GM12878 (cell line): Measurements from ENCODE around the gene CDK3. TPM values are rescaled to one million over a fixed set of nuclear protein-coding genes. Genes with fewer than 3 reads are reported as not detected.

ENCODE experiments used
- ATAC-seq: fragments of 200-7000 bp; cut with Tn5 transposase; 3 replicates; pipeline ENCODE4 v1.9.1; 2020; ENCODE audit warnings: mild to moderate bottlenecking, moderate library complexity
- BruUV-seq: library from RNA; stranded (reverse); fragments of 400-500 nt; replicated peaks from 2 replicates; lab custom pipeline; 2021; lab: Mats Ljungman, UMichigan
- CTCF ChIA-PET: fragments of 300-600 bp; sonication (Branson Sonifier 250); formaldehyde crosslinking; extraction: SDS; loops from one replicate; lab custom pipeline; 2021; ENCODE audit warnings: inconsistent platforms; lab: Yijun Ruan, JAX
- POLR2A ChIA-PET: fragments of 350-600 bp; formaldehyde crosslinking; extraction: SDS; loops from one replicate; lab custom pipeline; 2021; ENCODE audit warnings: inconsistent platforms; lab: Charles Lee
- RAD21 ChIA-PET: fragments of 300-600 bp; sonication (Branson Sonifier 250); formaldehyde crosslinking; loops from one replicate; lab custom pipeline; 2023; ENCODE audit warnings: antibody characterized with exemption; ENCODE audit not compliant: unreplicated experiment; lab: Charles Lee
- SMC1A ChIA-PET: fragments of 300-600 bp; sonication (Branson Sonifier 250); formaldehyde crosslinking; loops from one replicate; lab custom pipeline; 2023; ENCODE audit not compliant: unreplicated experiment, uncharacterized antibody; lab: Charles Lee
- DNase-seq: peaks from one replicate; pipeline ENCODE4 v3.0.0-alpha.2; 2011; ENCODE audit warnings: low read depth, low spot score
- FAIRE-seq: peaks from 3 replicates; lab custom pipeline; 2011; peaks lifted over from hg19 to GRCh38; lab: Jason Lieb, UNC
- H2AFZ ChIP-seq: 2 replicates; pipeline ENCODE4 v1.6.0; 2011; ENCODE audit warnings: low read depth, low read length, control low read depth; ENCODE audit not compliant: control insufficient read depth
- H3K27ac ChIP-seq: 2 replicates; pipeline ENCODE4 v1.5.1; 2011; ENCODE audit warnings: control low read depth; ENCODE audit not compliant: control insufficient read depth, insufficient read depth
- H3K27me3 ChIP-seq, 2 experiments: replicated peaks in 1 of 2; 2 replicates each; pipeline versions ENCODE4 v1.6.0 to v1.6.1; 2011; ENCODE audit warnings: low read length in 1 of 2; ENCODE audit not compliant: control insufficient read depth in 2 of 2, insufficient read depth in 2 of 2
- H3K36me3 ChIP-seq, 2 experiments: 2 replicates each; pipeline ENCODE4 v1.5.1; 2011; ENCODE audit warnings: low read length in 1 of 2; ENCODE audit not compliant: control insufficient read depth in 2 of 2, insufficient read depth in 2 of 2
- H3K4me1 ChIP-seq: 2 replicates; pipeline ENCODE4 v1.6.1; 2011; ENCODE audit warnings: mild to moderate bottlenecking, low read length, moderate library complexity, mixed read lengths; ENCODE audit not compliant: control insufficient read depth, insufficient read depth
- H3K4me2 ChIP-seq: 2 replicates; pipeline ENCODE4 v1.6.0; 2011; ENCODE audit warnings: control low read depth; ENCODE audit not compliant: control insufficient read depth, insufficient read depth
- H3K4me3 ChIP-seq: fragments of 200-600 bp; sonication (generic); 2 replicates; pipeline ENCODE4 v1.5.1; 2016
- H3K79me2 ChIP-seq: 2 replicates; pipeline ENCODE4 v1.6.0; 2011; ENCODE audit warnings: low read length; ENCODE audit not compliant: control insufficient read depth, insufficient read depth
- H3K9ac ChIP-seq: 2 replicates; pipeline ENCODE4 v1.8.0; 2011; ENCODE audit warnings: low read length, control low read depth, mixed read lengths; ENCODE audit not compliant: control insufficient read depth, insufficient read depth
- H3K9me3 ChIP-seq: replicated peaks from 3 replicates; pipeline ENCODE4 v1.5.1; 2011; ENCODE audit warnings: mild to moderate bottlenecking, low read length; ENCODE audit not compliant: control insufficient read depth, insufficient read depth
- H4K20me1 ChIP-seq: 2 replicates; pipeline ENCODE4 v1.6.0; 2011; ENCODE audit not compliant: control insufficient read depth, insufficient read depth
- BRCA1 ChIP-seq: IDR thresholded peaks from 2 replicates; pipeline ENCODE4 v1.6.1; 2011; ENCODE audit warnings: low read depth, low read length, improper control_type of control experiment
- ESRRA ChIP-seq: IDR thresholded peaks from 2 replicates; pipeline ENCODE4 v1.6.1; 2012; ENCODE audit warnings: mild to moderate bottlenecking, low read length, improper control_type of control experiment
- HDGF ChIP-seq: fragments of 450-650 bp; IDR thresholded peaks from 2 replicates; pipeline ENCODE4 v1.6.1; 2016; ENCODE audit warnings: antibody characterized with exemption
- NR2F1 ChIP-seq: fragments of 450-650 bp; conservative IDR thresholded peaks from 2 replicates; pipeline ENCODE4 v1.6.1; 2017; ENCODE audit warnings: mild to moderate bottlenecking
- NRF1 ChIP-seq: conservative IDR thresholded peaks from 2 replicates; pipeline ENCODE4 v1.6.1; 2011; ENCODE audit warnings: mild to moderate bottlenecking, low read depth, low read length, improper control_type of control experiment
- PAX5 ChIP-seq: IDR thresholded peaks from 2 replicates; pipeline ENCODE4 v1.6.1; 2011; ENCODE audit warnings: low read depth, low read length, borderline replicate concordance
- RBBP5 ChIP-seq: fragments of 200-600 bp; sonication (generic); conservative IDR thresholded peaks from 2 replicates; pipeline ENCODE4 v1.6.1; 2016
- RCOR1 ChIP-seq: conservative IDR thresholded peaks from 2 replicates; pipeline ENCODE4 v1.6.1; 2012; ENCODE audit warnings: low read depth, low read length, improper control_type of control experiment
- WRNIP1 ChIP-seq: IDR thresholded peaks from 2 replicates; pipeline ENCODE4 v1.6.1; 2011; ENCODE audit warnings: low read depth, low read length, improper control_type of control experiment, borderline replicate concordance
- ZNF207 ChIP-seq: fragments of 450-650 bp; IDR thresholded peaks from 2 replicates; pipeline ENCODE4 v1.6.1; 2014; ENCODE audit warnings: antibody characterized with exemption, mild to moderate bottlenecking, borderline replicate concordance
- ZNF622 ChIP-seq: fragments of 450-650 bp; IDR thresholded peaks from 2 replicates; pipeline ENCODE4 v1.6.1; 2017; ENCODE audit warnings: mild to moderate bottlenecking, inconsistent platforms
- WGBS: methylation state at CpG from one replicate; pipeline ENCODE4 v1.1.6; 2016; ENCODE audit warnings: low lambda C conversion rate; ENCODE audit not compliant: insufficient replicate concordance, insufficient coverage; ENCODE audit errors: missing lambda C conversion rate; 5-methylcytosine and 5-hydroxymethylcytosine counted together
- in situ Hi-C: fragments of 300-500 bp; cut with MboI; formaldehyde crosslinking; loops from 9 replicates; pipeline ENCODE4 v1.14.3; 2018; ENCODE audit warnings: mixed read lengths
- intact Hi-C: fragments of 100-400 bp; cut with micrococcal nuclease; formaldehyde crosslinking; loops from one replicate; pipeline ENCODE4 v1.14.2; 2022; ENCODE audit not compliant: unreplicated experiment
- polyA plus RNA-seq, 11 experiments: library from polyadenylated mRNA; depleted of rRNA in 4 of 11; unstranded in 6 of 11; stranded (reverse) in 5 of 11; fragments of >200 nt; fragmentation: Nextera tagmentation in 4 of 11; fragmentation: Illumina TruSeq in 1 of 11; extraction: Ambion mirVana in 4 of 11; extraction: Trizol in 1 of 11; gene quantifications; 1 replicate in 1 of 11; 2 replicates in 10 of 11; pipeline versions ENCODE4 v1.2.1 to v1.2.3, GENCODE V29; 2011 to 2016; ENCODE audit warnings: inconsistent platforms in 2 of 11, missing spikeins in 2 of 11, low read depth in 1 of 11
- total RNA-seq, 4 experiments: library from RNA; depleted of rRNA in 3 of 4; stranded (reverse); fragments of >200 nt in 3 of 4; fragmentation: Illumina TruSeq in 1 of 4; extraction: Trizol in 1 of 4; gene quantifications; 2 replicates each; pipeline versions ENCODE4 v1.2.1 to v1.2.3, GENCODE V29; 2013 to 2021
- TF ChIP-seq, protein P1 (sequence below): IDR thresholded peaks from 2 replicates; pipeline ENCODE4 v1.6.1; 2011; ENCODE audit warnings: borderline replicate concordance, low read depth, mild to moderate bottlenecking, moderate library complexity, low read length; ENCODE audit not compliant: insufficient read depth, poor library complexity, severe bottlenecking
- TF ChIP-seq, protein P2 (sequence below): IDR thresholded peaks from 2 replicates; pipeline ENCODE4 v1.6.1; 2011; ENCODE audit warnings: mild to moderate bottlenecking, low read depth, low read length, moderate library complexity; ENCODE audit not compliant: insufficient replicate concordance

Gene CDK3
- total and polyA plus RNA-seq, 10 of the 15 experiments (the other 5 are each of a cell fraction or from before 2014, with no cell fraction given), result 1.1 to 7.1 (median 4.2) TPM

DNA sequence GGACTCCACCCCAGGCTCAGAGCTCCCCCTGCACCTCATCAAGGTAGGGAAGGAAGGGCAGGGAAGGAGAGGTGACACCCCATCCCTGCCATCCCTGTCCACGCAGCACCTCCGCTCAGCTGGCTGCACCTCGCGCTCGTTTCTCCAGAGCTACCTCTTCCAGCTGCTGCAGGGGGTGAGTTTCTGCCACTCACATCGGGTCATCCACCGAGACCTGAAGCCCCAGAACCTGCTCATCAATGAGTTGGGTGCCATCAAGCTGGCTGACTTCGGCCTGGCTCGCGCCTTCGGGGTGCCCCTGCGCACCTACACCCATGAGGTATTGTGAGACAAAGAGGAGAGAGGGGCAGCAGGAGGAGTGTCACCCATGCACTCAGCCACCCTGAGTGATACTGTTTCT, 1.4 kb downstream of the CDK3 start:
- Histone ChIP-seq H4K20me1 (no peaks in the 10 kb centered on the region), H2AFZ (no peak overlapping the region), H3K4me2 (no peak overlapping the region), H3K9ac (no peak overlapping the region), H3K27ac (no peak overlapping the region), H3K9me3 (no peaks in the 10 kb centered on the region), H3K79me2 (no peaks in the 10 kb centered on the region), H3K4me3 (no peak overlapping the region), H3K4me1 (peaks cover 4% of the 10 kb centered on the region), H3K27me3 (no peaks in the 10 kb centered on the region), H3K36me3 (no peaks in the 10 kb centered on the region; a peak in 1 of 4 replicates)
- ChIA-PET CTCF (interaction anchor here (0.8 to 12.8 kb wide), 8 partner anchors 10 to 249 kb away, joined by 3 to 128 read pairs (median 4); partner anchors contain the start of genes MRPL38 and TRIM65), POLR2A (interaction anchor here (0.7 to 2.2 kb wide), 3 partner anchors 97 to 146 kb away, joined by 3 to 8 read pairs (median 7); partner anchors contain the start of genes MRPL38 and WBP2), RAD21 (interaction anchor here (0.6 to 1.9 kb wide), 4 partner anchors 22 to 278 kb away, joined by 3 to 4 read pairs (median 4); no protein-coding TSS in a partner anchor), SMC1A (interaction anchor here (1.2 to 10.8 kb wide), 5 partner anchors 13 to 96 kb away, joined by 3 to 61 read pairs (median 6); partner anchors contain the start of genes ACOX1, MRPL38 and TEN1)
- intact Hi-C loops (no loop called here), in situ Hi-C loops (no loop called here)
- no TSS peak for BruUV-seq
- DNase-seq, result no peak
- FAIRE-seq, result no peak
- ATAC-seq, result no peak
- WGBS, result 97% methylated on average over 10 of the region's 12 CpGs
- TF ChIP-seq BRCA1, result no peak
- TF ChIP-seq RCOR1, result no peak
- TF ChIP-seq ESRRA, result no peak
- TF ChIP-seq PAX5, result no peak
- TF ChIP-seq NRF1, result no peak

DNA sequence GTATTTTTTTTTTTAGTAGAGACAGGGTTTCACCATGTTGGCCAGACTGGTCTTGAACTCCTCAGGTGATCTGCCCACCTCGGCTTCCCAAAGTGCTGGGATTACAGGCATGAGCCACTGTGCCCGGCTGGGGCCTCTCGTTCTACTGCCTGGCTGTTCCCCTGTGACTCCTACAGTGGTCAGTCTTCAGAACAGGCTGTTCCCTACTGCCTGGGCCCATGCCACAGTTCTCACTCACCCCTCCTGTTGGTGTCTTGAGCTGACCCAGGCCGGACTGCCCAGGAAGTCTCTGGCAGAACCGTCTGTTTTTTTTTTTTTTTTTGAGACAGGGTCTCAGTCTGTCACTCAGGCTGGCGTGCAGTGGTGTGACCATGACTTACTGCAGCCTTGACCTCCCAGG, 3.3 kb downstream of the CDK3 start:
- POLR2A ChIA-PET, result interaction anchor here (0.6 to 2.2 kb wide), 5 partner anchors 12 to 271 kb away, joined by 3 to 8 read pairs (median 4); partner anchors contain the start of genes ACOX1, MRPL38 and TEN1
- intact Hi-C loops, result no loop called here
- BruUV-seq, result no TSS peak
- TF ChIP-seq ZNF207 (no peak), NR2F1 (no peak), HDGF (no peak), RBBP5 (no peak), ZNF622 (no peak), WRNIP1 (no peak)
- TF ChIP-seq, protein P1, sequence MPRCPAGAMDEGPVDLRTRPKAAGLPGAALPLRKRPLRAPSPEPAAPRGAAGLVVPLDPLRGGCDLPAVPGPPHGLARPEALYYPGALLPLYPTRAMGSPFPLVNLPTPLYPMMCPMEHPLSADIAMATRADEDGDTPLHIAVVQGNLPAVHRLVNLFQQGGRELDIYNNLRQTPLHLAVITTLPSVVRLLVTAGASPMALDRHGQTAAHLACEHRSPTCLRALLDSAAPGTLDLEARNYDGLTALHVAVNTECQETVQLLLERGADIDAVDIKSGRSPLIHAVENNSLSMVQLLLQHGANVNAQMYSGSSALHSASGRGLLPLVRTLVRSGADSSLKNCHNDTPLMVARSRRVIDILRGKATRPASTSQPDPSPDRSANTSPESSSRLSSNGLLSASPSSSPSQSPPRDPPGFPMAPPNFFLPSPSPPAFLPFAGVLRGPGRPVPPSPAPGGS, result no peak
- TF ChIP-seq, protein P2, sequence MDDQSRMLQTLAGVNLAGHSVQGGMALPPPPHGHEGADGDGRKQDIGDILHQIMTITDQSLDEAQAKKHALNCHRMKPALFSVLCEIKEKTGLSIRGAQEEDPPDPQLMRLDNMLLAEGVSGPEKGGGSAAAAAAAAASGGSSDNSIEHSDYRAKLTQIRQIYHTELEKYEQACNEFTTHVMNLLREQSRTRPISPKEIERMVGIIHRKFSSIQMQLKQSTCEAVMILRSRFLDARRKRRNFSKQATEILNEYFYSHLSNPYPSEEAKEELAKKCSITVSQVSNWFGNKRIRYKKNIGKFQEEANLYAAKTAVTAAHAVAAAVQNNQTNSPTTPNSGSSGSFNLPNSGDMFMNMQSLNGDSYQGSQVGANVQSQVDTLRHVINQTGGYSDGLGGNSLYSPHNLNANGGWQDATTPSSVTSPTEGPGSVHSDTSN, result no peak

More for the DNA sequence above, 3.3 kb downstream of the CDK3 start:
- H2AFZ ChIP-seq, result no peak overlapping the region
- H3K4me1 ChIP-seq, result no peaks in the 10 kb centered on the region
- no peak for FAIRE-seq
- no peaks in the 10 kb centered on the region for H3K9me3 ChIP-seq
- ChIA-PET RAD21 (interaction anchor here (0.6 to 3.7 kb wide), 9 partner anchors 8 to 146 kb away, joined by 3 to 35 read pairs (median 3); partner anchors contain the start of genes FBF1 and MRPL38), SMC1A (interaction anchor here (0.9 to 10.8 kb wide), 5 partner anchors 11 to 98 kb away, joined by 3 to 61 read pairs (median 6); partner anchors contain the start of gene MRPL38), CTCF (interaction anchor here (0.6 to 12.8 kb wide), 8 partner anchors 8 to 341 kb away, joined by 3 to 128 read pairs (median 4); partner anchors contain the start of genes MRPL38 and WBP2)
- no peaks in the 10 kb centered on the region; a peak in 1 of 4 replicates for H3K36me3 ChIP-seq
- no peaks in the 10 kb centered on the region for H3K27me3 ChIP-seq
- no peak overlapping the region for H3K9ac ChIP-seq
- in situ Hi-C loops, result no loop called here
- no peaks in the 10 kb centered on the region for H4K20me1 ChIP-seq
- 100% methylated on average over 6 of the region's 6 CpGs for WGBS
- H3K79me2 ChIP-seq, result no peaks in the 10 kb centered on the region
- no peak for ATAC-seq
- no peak overlapping the region for H3K4me3 ChIP-seq
- H3K27ac ChIP-seq, result no peak overlapping the region
- no peak overlapping the region for H3K4me2 ChIP-seq
- DNase-seq, result no peak
